ENCODE results near the gene SALL1.

SALL1 gene

DNA sequence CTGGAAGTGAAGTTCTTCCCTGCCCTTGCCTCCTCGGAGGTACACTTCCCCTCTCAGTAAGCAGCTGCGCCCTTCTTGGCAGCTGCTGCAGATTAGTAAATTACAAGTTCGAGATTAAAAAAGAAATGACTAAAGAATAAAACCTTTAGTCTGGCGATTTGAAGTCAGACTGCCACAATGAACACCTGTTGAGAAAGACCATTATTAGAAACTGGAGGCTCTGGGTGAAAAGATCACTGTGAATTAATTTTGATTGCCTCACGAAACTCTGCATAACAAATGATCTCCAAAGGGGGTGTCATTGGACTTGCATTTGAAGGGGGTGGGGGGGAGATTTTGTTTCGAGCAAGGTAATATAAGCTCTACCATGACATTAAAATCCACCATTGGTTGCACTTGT is 39.3 kb downstream of the SALL1 start:
- no peak for DNase-seq (ENCODE audit: low read depth in 2 of 2)

DNA sequence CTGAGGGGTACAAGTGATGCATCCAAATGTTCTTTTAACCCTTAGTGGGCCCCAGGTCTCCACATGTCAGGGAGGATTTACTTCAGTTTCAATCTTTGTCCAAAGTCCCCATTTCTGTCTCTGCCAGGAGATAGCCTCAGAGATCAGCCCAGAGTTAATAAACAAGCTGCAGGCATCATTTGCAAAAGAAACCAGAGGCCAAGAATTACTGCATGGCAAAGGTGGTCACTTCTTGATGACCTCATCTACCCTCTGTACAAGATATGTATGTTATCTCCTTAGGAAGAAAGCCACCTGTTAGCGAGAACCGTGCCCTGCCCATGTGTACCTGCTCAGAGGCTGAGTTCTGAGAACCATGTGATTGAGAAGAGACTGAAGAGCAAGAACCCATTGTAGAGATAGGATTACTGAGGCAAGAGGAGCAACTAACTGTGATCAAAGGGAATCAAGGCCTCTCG is 40.3 kb downstream of the SALL1 start:
- no peak for DNase-seq (ENCODE audit: low read depth in 2 of 2)

GRCh38 chr16:51109173-51109572 is 41.9 kb downstream of the SALL1 start:
- no peak for DNase-seq (ENCODE audit: low read depth in 2 of 2)

GRCh38 chr16:51107742-51108141 is 43.3 kb downstream of the SALL1 start:
- DNase-seq (ENCODE audit: low read depth in 2 of 2) = no peak

DNA sequence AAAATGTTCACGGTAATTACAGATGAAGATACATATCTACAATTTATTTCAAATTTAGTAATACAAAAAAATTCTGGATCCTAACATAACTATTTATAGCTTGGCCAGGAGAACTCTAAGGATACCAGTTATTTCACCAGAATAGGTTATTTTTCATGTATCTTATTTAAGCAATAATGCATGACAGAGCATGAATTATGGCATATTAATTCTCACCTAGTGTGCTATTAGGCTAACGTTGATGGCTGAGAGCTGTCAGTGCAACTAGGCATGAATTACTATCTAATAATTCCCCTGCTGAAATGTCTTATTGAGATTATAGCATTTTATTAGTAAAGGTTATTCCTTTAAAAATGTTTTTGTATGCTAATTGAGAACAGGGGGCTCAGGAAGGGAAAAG is 44.5 kb downstream of the SALL1 start:
- no peak for DNase-seq (ENCODE audit: low read depth in 2 of 2)

GRCh38 chr16:51103590-51103989 is 47.5 kb downstream of the SALL1 start:
- no peak for DNase-seq (ENCODE audit: low read depth in 2 of 2)

- no peak for DNase-seq (ENCODE audit: low read depth in 2 of 2)
Observed at GRCh38 chr16:51097729-51098128, 53.3 kb downstream of the SALL1 start.

GRCh38 chr16:51095890-51096626 is 55.0 kb downstream of the SALL1 start:
- DNase-seq (ENCODE audit: low read depth in 2 of 2) = no peak

GRCh38 chr16:51095084-51095881 is 55.8 kb downstream of the SALL1 start:
- no peak for DNase-seq (ENCODE audit: low read depth in 2 of 2)

DNA sequence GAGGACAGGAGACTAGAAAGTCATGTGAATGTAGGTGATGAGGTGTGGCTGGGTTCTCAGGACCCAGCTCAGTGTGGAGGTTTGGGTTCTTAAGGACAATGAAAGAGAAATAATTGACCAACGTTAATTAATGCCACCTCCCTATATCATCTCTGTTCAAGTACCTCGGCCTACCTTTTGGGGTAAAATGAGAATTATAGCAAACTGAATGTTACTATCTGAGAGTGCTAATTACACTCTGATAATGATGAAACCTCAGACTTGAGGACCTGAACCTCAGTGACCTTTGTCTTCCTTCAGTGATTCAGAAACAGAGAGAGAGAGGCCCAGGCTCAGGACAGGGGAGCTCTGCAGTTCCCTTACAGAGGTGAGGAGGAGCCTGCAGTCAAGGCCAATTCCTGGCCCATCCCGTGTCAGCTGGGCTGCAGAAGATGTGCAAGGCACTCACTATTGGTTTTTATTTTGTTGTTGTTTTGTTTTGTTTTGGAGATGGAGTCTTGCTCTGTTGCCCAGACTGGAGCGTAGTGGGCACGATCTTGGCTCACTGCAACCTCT is 57.3 kb downstream of the SALL1 start:
- no peak for DNase-seq (ENCODE audit: low read depth in 2 of 2)
